Activated naive CD4-positive, alpha-beta T cell treated with anti-CD3 and anti-CD28 coated beads, Interleukin-2, amount 10 ng/mL, durations not matched to agents 7 days and 5 days (primary cell): ENCODE results near the gene HCN4.

Experiments
- CTCF ChIA-PET: fragments of 350-600 bp; sonication (Branson Sonifier 250); formaldehyde crosslinking; loops from one replicate; lab custom pipeline; 2021; ENCODE audit warnings: antibody characterized with exemption; lab: Charles Lee
- DNase-seq: peaks from one replicate; pipeline ENCODE4 v3.0.0-alpha.2; 2020
- H3K27ac Mint-ChIP-seq: one replicate; pipeline ENCODE4 v1.8.0; 2021; ENCODE audit warnings: mild to moderate bottlenecking, moderate library complexity, mixed read lengths
- H3K27me3 Mint-ChIP-seq: one replicate; pipeline ENCODE4 v1.8.0; 2021; ENCODE audit warnings: mild to moderate bottlenecking, mixed read lengths
- H3K36me3 Mint-ChIP-seq: one replicate; pipeline ENCODE4 v1.8.0; 2021; ENCODE audit warnings: mixed read lengths
- H3K4me1 Mint-ChIP-seq: one replicate; pipeline ENCODE4 v1.8.0; 2021; ENCODE audit warnings: mixed read lengths
- H3K4me3 Mint-ChIP-seq: one replicate; pipeline ENCODE4 v1.8.0; 2021; ENCODE audit warnings: mild to moderate bottlenecking, moderate library complexity, mixed read lengths
- H3K9me3 Mint-ChIP-seq: one replicate; pipeline ENCODE4 v1.8.0; 2021; ENCODE audit warnings: mixed read lengths

Gene HCN4

GRCh38 chr15:73331991-73332925, 36.5 kb downstream of the HCN4 start:
- H3K4me1 Mint-ChIP-seq: no peaks in the 10 kb centered on the region
- H3K27me3 Mint-ChIP-seq: peaks cover 6% of the 10 kb centered on the region
- H3K9me3 Mint-ChIP-seq: no peaks in the 10 kb centered on the region
- DNase-seq: no peak
- no peak overlapping the region for H3K27ac Mint-ChIP-seq
- no peak overlapping the region for H3K4me3 Mint-ChIP-seq
- no peaks in the 10 kb centered on the region for H3K36me3 Mint-ChIP-seq
- CTCF ChIA-PET: interaction anchor here (0.5 kb wide), 1 partner anchor 29 kb away, joined by 3 read pairs; no protein-coding TSS in a partner anchor

- no peaks in the 10 kb centered on the region for H3K4me1 Mint-ChIP-seq
- H3K4me3 Mint-ChIP-seq: no peak overlapping the region
- H3K27me3 Mint-ChIP-seq: peaks cover 7% of the 10 kb centered on the region
- no peaks in the 10 kb centered on the region for H3K9me3 Mint-ChIP-seq
- H3K27ac Mint-ChIP-seq: no peak overlapping the region
- no peak for DNase-seq
- CTCF ChIA-PET: interaction anchor here (0.5 kb wide), 1 partner anchor 29 kb away, joined by 3 read pairs; no protein-coding TSS in a partner anchor
- no peaks in the 10 kb centered on the region for H3K36me3 Mint-ChIP-seq
Measured at GRCh38 chr15:73331501-73331900, 37.3 kb downstream of the HCN4 start.

GRCh38 chr15:73330206-73331051, 38.3 kb downstream of the HCN4 start:
- Mint-ChIP-seq H3K36me3 (no peaks in the 10 kb centered on the region), H3K27ac (no peak overlapping the region), H3K9me3 (no peaks in the 10 kb centered on the region), H3K4me3 (no peak overlapping the region), H3K27me3 (peaks cover 17% of the 10 kb centered on the region), H3K4me1 (no peaks in the 10 kb centered on the region)
- DNase-seq: no peak
- CTCF ChIA-PET: no interaction called here

- Mint-ChIP-seq H3K36me3 (no peaks in the 10 kb centered on the region), H3K4me1 (no peaks in the 10 kb centered on the region), H3K4me3 (no peak overlapping the region), H3K27ac (no peak overlapping the region), H3K27me3 (peaks cover 18% of the 10 kb centered on the region), H3K9me3 (no peaks in the 10 kb centered on the region)
- DNase-seq: no peak
- CTCF ChIA-PET: no interaction called here
Measured at GRCh38 chr15:73329501-73330200, 39.1 kb downstream of the HCN4 start.

GRCh38 chr15:73328981-73329380, 39.8 kb downstream of the HCN4 start:
- H3K27me3 Mint-ChIP-seq: peaks cover 18% of the 10 kb centered on the region

GRCh38 chr15:73328149-73328820, 40.5 kb downstream of the HCN4 start:
- CTCF ChIA-PET: no interaction called here
- H3K4me1 Mint-ChIP-seq: no peaks in the 10 kb centered on the region
- H3K27ac Mint-ChIP-seq: no peak overlapping the region
- H3K9me3 Mint-ChIP-seq: no peaks in the 10 kb centered on the region
- DNase-seq: no peak
- peaks cover 18% of the 10 kb centered on the region for H3K27me3 Mint-ChIP-seq
- no peak overlapping the region for H3K4me3 Mint-ChIP-seq
- H3K36me3 Mint-ChIP-seq: no peaks in the 10 kb centered on the region

More at GRCh38 chr15:73328981-73329380, 39.8 kb downstream of the HCN4 start:
- Mint-ChIP-seq H3K9me3 (no peaks in the 10 kb centered on the region), H3K4me1 (no peaks in the 10 kb centered on the region), H3K27ac (no peak overlapping the region), H3K36me3 (no peaks in the 10 kb centered on the region), H3K4me3 (no peak overlapping the region)
- no peak for DNase-seq
- CTCF ChIA-PET: no interaction called here

GRCh38 chr15:73326157-73326556, 42.6 kb downstream of the HCN4 start:
- H3K27me3 Mint-ChIP-seq: peaks cover 18% of the 10 kb centered on the region
- H3K36me3 Mint-ChIP-seq: no peaks in the 10 kb centered on the region
- no peak for DNase-seq
- no peak overlapping the region for H3K27ac Mint-ChIP-seq
- no peaks in the 10 kb centered on the region for H3K9me3 Mint-ChIP-seq
- no peaks in the 10 kb centered on the region for H3K4me1 Mint-ChIP-seq
- no peak overlapping the region for H3K4me3 Mint-ChIP-seq
- CTCF ChIA-PET: no interaction called here

- Mint-ChIP-seq H3K9me3 (no peaks in the 10 kb centered on the region), H3K27me3 (peaks cover 19% of the 10 kb centered on the region), H3K4me1 (no peaks in the 10 kb centered on the region), H3K4me3 (no peak overlapping the region), H3K27ac (no peak overlapping the region), H3K36me3 (no peaks in the 10 kb centered on the region)
- DNase-seq: peak; percentile 27
- CTCF ChIA-PET: interaction anchor here (1.5 kb wide), 1 partner anchor 18 kb away, joined by 5 read pairs; no protein-coding TSS in a partner anchor
Measured at GRCh38 chr15:73325191-73325861, 43.4 kb downstream of the HCN4 start.

GRCh38 chr15:73324496-73325170, 44.1 kb downstream of the HCN4 start:
- H3K4me3 Mint-ChIP-seq: no peak overlapping the region
- H3K27ac Mint-ChIP-seq: no peak overlapping the region
- CTCF ChIA-PET: interaction anchor here (1.5 kb wide), 1 partner anchor 17 kb away, joined by 5 read pairs; no protein-coding TSS in a partner anchor
- no peaks in the 10 kb centered on the region for H3K36me3 Mint-ChIP-seq
- H3K4me1 Mint-ChIP-seq: no peaks in the 10 kb centered on the region
- no peaks in the 10 kb centered on the region for H3K9me3 Mint-ChIP-seq
- DNase-seq: no peak
- peaks cover 23% of the 10 kb centered on the region for H3K27me3 Mint-ChIP-seq

GRCh38 chr15:73323956-73324355, 44.8 kb downstream of the HCN4 start:
- H3K9me3 Mint-ChIP-seq: no peaks in the 10 kb centered on the region
- H3K4me3 Mint-ChIP-seq: no peak overlapping the region
- no peak for DNase-seq
- no peaks in the 10 kb centered on the region for H3K4me1 Mint-ChIP-seq
- CTCF ChIA-PET: no interaction called here
- H3K27me3 Mint-ChIP-seq: peaks cover 30% of the 10 kb centered on the region
- H3K27ac Mint-ChIP-seq: no peak overlapping the region
- no peaks in the 10 kb centered on the region for H3K36me3 Mint-ChIP-seq

GRCh38 chr15:73323374-73323955, 45.3 kb downstream of the HCN4 start:
- DNase-seq: peak; percentile 8
- Mint-ChIP-seq H3K27me3 (peaks cover 35% of the 10 kb centered on the region), H3K4me3 (no peak overlapping the region), H3K9me3 (no peaks in the 10 kb centered on the region), H3K36me3 (no peaks in the 10 kb centered on the region), H3K27ac (no peak overlapping the region), H3K4me1 (no peaks in the 10 kb centered on the region)
- CTCF ChIA-PET: no interaction called here

GRCh38 chr15:73322665-73323373, 45.9 kb downstream of the HCN4 start:
- no peak overlapping the region for H3K27ac Mint-ChIP-seq
- no peaks in the 10 kb centered on the region for H3K4me1 Mint-ChIP-seq
- peak; percentile 10 for DNase-seq
- H3K36me3 Mint-ChIP-seq: no peaks in the 10 kb centered on the region
- H3K4me3 Mint-ChIP-seq: no peak overlapping the region
- H3K27me3 Mint-ChIP-seq: peaks cover 41% of the 10 kb centered on the region
- H3K9me3 Mint-ChIP-seq: no peaks in the 10 kb centered on the region
- CTCF ChIA-PET: no interaction called here
